Subcutaneous abdominal adipose tissue (tissue), 5 donors: ENCODE data around the gene PABPN1L.
A peak's percentile ranks its signal among the peaks of the same experiment; 100 is the strongest.
"Not testable (repeated sequence)": the region's sequence is repeated elsewhere in the genome, so short reads cannot be mapped to it uniquely, and the experiment has no call there.

Experiments
- H3K27ac ChIP-seq: one replicate; pipeline ENCODE4 v1.7.0; 2013; ENCODE audit warnings: low read depth, mild to moderate bottlenecking, inconsistent platforms, low read length, moderate library complexity
- H3K27me3 ChIP-seq, 5 donors: one replicate each; pipeline ENCODE4 v1.7.0; 2013; ENCODE audit warnings: low read length in 5 of 5, inconsistent platforms in 1 of 5; ENCODE audit not compliant: control insufficient read depth in 5 of 5, insufficient read depth in 4 of 5
- H3K36me3 ChIP-seq, 5 donors: one replicate each; pipeline ENCODE4 v1.7.0; 2013; ENCODE audit warnings: low read length in 5 of 5; ENCODE audit not compliant: control insufficient read depth in 5 of 5, insufficient read depth in 5 of 5
- H3K4me1 ChIP-seq, 5 donors: one replicate each; pipeline ENCODE4 v1.7.0; 2013; ENCODE audit warnings: low read length in 5 of 5, mild to moderate bottlenecking in 3 of 5, moderate library complexity in 1 of 5; ENCODE audit not compliant: control insufficient read depth in 5 of 5, insufficient read depth in 5 of 5
- H3K4me3 ChIP-seq, 5 donors: one replicate each; pipeline ENCODE4 v1.7.0; 2013; ENCODE audit warnings: low read length in 5 of 5, low read depth in 1 of 5
- H3K9ac ChIP-seq, 5 donors: one replicate each; pipeline ENCODE4 v1.7.0; 2013; ENCODE audit warnings: low read length in 5 of 5, mild to moderate bottlenecking in 4 of 5, moderate library complexity in 3 of 5
- H3K9me3 ChIP-seq, 5 donors: one replicate each; pipeline ENCODE4 v1.7.0; 2013; ENCODE audit warnings: low read length in 5 of 5; ENCODE audit not compliant: control insufficient read depth in 5 of 5
- donor health status: healthy.
- donor health status: healthy.
- donor health status: healthy.
- donor health status: healthy.
- donor health status: healthy.

PABPN1L gene

GRCh38 chr16:88893127-88893968 lies 26.9 kb upstream of the PABPN1L start:
- H3K9me3 ChIP-seq, result no peaks in the 10 kb centered on the region
- H3K27me3 ChIP-seq, result peaks cover 0 to 2% (median 0%) of the 10 kb centered on the region in 5 donors
- H3K4me1 ChIP-seq, result peaks cover 0 to 7% (median 5%) of the 10 kb centered on the region in 5 donors
- no peak overlapping the region for H3K9ac ChIP-seq
- no peak overlapping the region for H3K4me3 ChIP-seq
- H3K36me3 ChIP-seq, result peaks cover 0 to 53% (median 14%) of the 10 kb centered on the region in 5 donors
- no peak overlapping the region for H3K27ac ChIP-seq

GRCh38 chr16:88892065-88892464 lies 25.6 kb upstream of the PABPN1L start:
- no peak overlapping the region for H3K9ac ChIP-seq
- peaks cover 0 to 44% (median 9%) of the 10 kb centered on the region in 5 donors for H3K36me3 ChIP-seq
- H3K27me3 ChIP-seq, result peaks cover 0 to under 1% (median 0%) of the 10 kb centered on the region in 5 donors
- H3K4me3 ChIP-seq, result no peak overlapping the region
- no peaks in the 10 kb centered on the region for H3K9me3 ChIP-seq
- H3K4me1 ChIP-seq, result peaks cover 8 to 19% (median 17%) of the 10 kb centered on the region in 5 donors
- no peak overlapping the region for H3K27ac ChIP-seq

GRCh38 chr16:88891083-88891482 lies 24.6 kb upstream of the PABPN1L start:
- peaks cover 0 to 36% (median 9%) of the 10 kb centered on the region in 5 donors for H3K36me3 ChIP-seq
- H3K27me3 ChIP-seq, result no peaks in the 10 kb centered on the region

GRCh38 chr16:88889702-88890352 lies 23.4 kb upstream of the PABPN1L start:
- H3K9me3 ChIP-seq, H3K27me3 ChIP-seq, H3K9ac ChIP-seq, H3K27ac ChIP-seq, H3K4me3 ChIP-seq: not testable (repeated sequence)
- H3K36me3 ChIP-seq, result peaks cover 0 to 41% (median 11%) of the 10 kb centered on the region in 5 donors
- peaks cover 10 to 34% (median 26%) of the 10 kb centered on the region in 5 donors for H3K4me1 ChIP-seq

More at GRCh38 chr16:88891083-88891482, 24.6 kb upstream of the PABPN1L start:
- H3K9me3 ChIP-seq, result no peaks in the 10 kb centered on the region
- no peak overlapping the region for H3K27ac ChIP-seq
- no peak overlapping the region for H3K9ac ChIP-seq
- H3K4me3 ChIP-seq, result no peak overlapping the region
- H3K4me1 ChIP-seq, result peaks cover 10 to 29% (median 26%) of the 10 kb centered on the region in 5 donors

GRCh38 chr16:88888461-88889387 lies 22.3 kb upstream of the PABPN1L start:
- no peak overlapping the region for H3K9ac ChIP-seq
- no peak overlapping the region for H3K27ac ChIP-seq
- H3K4me1 ChIP-seq, result peaks cover 10 to 34% (median 26%) of the 10 kb centered on the region in 5 donors

GRCh38 chr16:88888057-88888456 lies 21.6 kb upstream of the PABPN1L start:
- Histone ChIP-seq H3K36me3 (peaks cover 0 to 59% (median 20%) of the 10 kb centered on the region in 5 donors), H3K4me3 (peak overlapping the region in 1 of 5 donors; percentile 4), H3K27ac (no peak overlapping the region), H3K27me3 (no peaks in the 10 kb centered on the region), H3K9me3 (no peaks in the 10 kb centered on the region), H3K4me1 (peaks cover 10 to 34% (median 26%) of the 10 kb centered on the region in 5 donors), H3K9ac (no peak overlapping the region)

More at GRCh38 chr16:88888461-88889387, 22.3 kb upstream of the PABPN1L start:
- Histone ChIP-seq H3K9me3 (no peaks in the 10 kb centered on the region), H3K4me3 (no peak overlapping the region), H3K36me3 (peaks cover 0 to 52% (median 18%) of the 10 kb centered on the region in 5 donors), H3K27me3 (no peaks in the 10 kb centered on the region)

- Histone ChIP-seq H3K4me1 (peaks cover 10 to 34% (median 26%) of the 10 kb centered on the region in 5 donors), H3K4me3 (no peak overlapping the region), H3K9me3 (no peaks in the 10 kb centered on the region), H3K27me3 (peaks cover 0 to 3% (median 0%) of the 10 kb centered on the region in 5 donors), H3K36me3 (peaks cover 0 to 61% (median 27%) of the 10 kb centered on the region in 5 donors), H3K9ac (no peak overlapping the region), H3K27ac (peak overlapping the region; percentile 57)
Observed at GRCh38 chr16:88886845-88887521, 20.5 kb upstream of the PABPN1L start.

- H3K4me1 ChIP-seq, result peaks cover 10 to 34% (median 26%) of the 10 kb centered on the region in 5 donors
Observed at GRCh38 chr16:88886420-88886844, 20.0 kb upstream of the PABPN1L start.

More at GRCh38 chr16:88886420-88886844, 20.0 kb upstream of the PABPN1L start:
- peaks cover 0 to 58% (median 23%) of the 10 kb centered on the region in 5 donors for H3K36me3 ChIP-seq
- H3K9ac ChIP-seq, result no peak overlapping the region
- no peak overlapping the region for H3K27ac ChIP-seq
- H3K27me3 ChIP-seq, result peaks cover 0 to 3% (median 0%) of the 10 kb centered on the region in 5 donors
- H3K9me3 ChIP-seq, result no peaks in the 10 kb centered on the region
- H3K4me3 ChIP-seq, result no peak overlapping the region
